K562 (cell line): ENCODE data around the gene GLIPR1L1. TPM values are rescaled to one million over a fixed set of nuclear protein-coding genes. Genes with fewer than 3 reads are reported as not detected.

Source experiments
- ATAC-seq: fragments of 200-7000 bp; cut with Tn5 transposase; 3 replicates; pipeline ENCODE4 v1.9.1; 2020; ENCODE audit warnings: moderate library complexity
- BruUV-seq: library from RNA; stranded (reverse); fragments of 400-500 nt; replicated peaks from 2 replicates; lab custom pipeline; 2021; lab: Mats Ljungman, UMichigan
- CTCF ChIA-PET: fragments of 300-600 bp; formaldehyde crosslinking; extraction: SDS; loops from one replicate; lab custom pipeline; 2021; ENCODE audit warnings: low intra/inter-chr PET ratio; lab: Yijun Ruan, JAX
- POLR2A ChIA-PET: fragments of 300-600, 350-650 bp; sonication (Branson Sonifier 250); formaldehyde crosslinking; extraction: SDS; loops from one replicate; lab custom pipeline; 2021; ENCODE audit warnings: antibody characterized with exemption, inconsistent platforms; lab: Yijun Ruan, JAX
- DNase-seq, 4 experiments: peaks; one replicate each; pipeline versions ENCODE4 v3.0.0 to v3.0.0-alpha.2; 2011 to 2018; ENCODE audit warnings: low spot score in 3 of 4, mixed read lengths in 3 of 4; ENCODE audit errors: extremely low read depth in 1 of 4
- FAIRE-seq: peaks from 2 replicates; lab custom pipeline; 2011; peaks lifted over from hg19 to GRCh38; lab: Jason Lieb, UNC
- H2AFZ ChIP-seq: 2 replicates; pipeline ENCODE4 v1.6.0; 2011; ENCODE audit warnings: low read depth, low read length, control low read depth, inconsistent platforms
- H3K27ac ChIP-seq: fragments of 200-600 bp; 3 replicates; pipeline ENCODE4 v1.8.0; 2011; ENCODE audit warnings: low read depth, mild to moderate bottlenecking, control low read depth, inconsistent platforms, low read length, moderate library complexity, mixed read lengths; ENCODE audit errors: extremely low read depth
- H3K27me3 ChIP-seq, 2 experiments: fragments of 300-600 bp in 1 of 2; 2 replicates in 1 of 2; 3 replicates in 1 of 2; pipeline versions ENCODE4 v1.6.0 to v1.8.0; 2011; ENCODE audit warnings: inconsistent platforms in 2 of 2, low read length in 2 of 2, mild to moderate bottlenecking in 1 of 2, mixed read lengths in 1 of 2, moderate library complexity in 1 of 2; ENCODE audit not compliant: control insufficient read depth in 2 of 2, insufficient read depth in 2 of 2
- H3K36me3 ChIP-seq: fragments of 300-600 bp; 3 replicates; pipeline ENCODE4 v1.8.0; 2011; ENCODE audit warnings: mild to moderate bottlenecking, low read length, inconsistent platforms; ENCODE audit not compliant: control insufficient read depth, insufficient read depth
- H3K4me1 ChIP-seq, 2 experiments: fragments of 200-600 bp in 1 of 2; replicated peaks in 1 of 2; 2 replicates in 1 of 2; 3 replicates in 1 of 2; pipeline versions ENCODE4 v1.5.1 to v1.8.0; 2011; ENCODE audit warnings: inconsistent platforms in 2 of 2, low read length in 2 of 2, mild to moderate bottlenecking in 1 of 2, mixed read lengths in 1 of 2, moderate library complexity in 1 of 2; ENCODE audit not compliant: control insufficient read depth in 2 of 2, insufficient read depth in 2 of 2
- H3K4me2 ChIP-seq: 2 replicates; pipeline ENCODE4 v1.6.1; 2011; ENCODE audit warnings: low read length, control low read depth, inconsistent platforms, mixed read lengths; ENCODE audit not compliant: insufficient read depth
- H3K4me3 ChIP-seq: fragments of 200-600 bp; sonication (generic), shearing (Covaris generic); 2 replicates; pipeline ENCODE4 v1.5.1; 2016; ENCODE audit warnings: control low read depth, inconsistent platforms
- H3K79me2 ChIP-seq: fragments of 200-600 bp; 3 replicates; pipeline ENCODE4 v1.8.0; 2011; ENCODE audit warnings: low read length, inconsistent platforms; ENCODE audit not compliant: control insufficient read depth, insufficient read depth
- H3K9ac ChIP-seq, 2 experiments: 2 replicates each; pipeline versions ENCODE4 v1.6.0 to v1.6.1; 2011; ENCODE audit warnings: low read depth in 2 of 2, low read length in 2 of 2, control low read depth in 1 of 2, inconsistent platforms in 1 of 2, mild to moderate bottlenecking in 1 of 2, mixed read lengths in 1 of 2; ENCODE audit not compliant: insufficient read depth in 1 of 2
- H3K9me1 ChIP-seq: one replicate; pipeline ENCODE4 v1.6.0; 2011; ENCODE audit warnings: inconsistent platforms, mild to moderate bottlenecking, low read length, moderate library complexity; ENCODE audit not compliant: control insufficient read depth, insufficient read depth
- H3K9me3 ChIP-seq: replicated peaks from 2 replicates; pipeline ENCODE4 v1.5.1; 2011; ENCODE audit warnings: low read depth, low read length, inconsistent platforms; ENCODE audit not compliant: control insufficient read depth, insufficient read depth
- H4K20me1 ChIP-seq: replicated peaks from 2 replicates; pipeline ENCODE4 v1.6.1; 2011; ENCODE audit warnings: low read length, inconsistent platforms, mixed read lengths; ENCODE audit not compliant: control insufficient read depth, insufficient read depth
- ARID1B ChIP-seq: fragments of 450-650 bp; IDR thresholded peaks from 2 replicates; pipeline ENCODE4 v1.6.1; 2016; ENCODE audit warnings: antibody characterized with exemption, mild to moderate bottlenecking, inconsistent platforms
- FOXM1 ChIP-seq, 2 experiments: fragments of 450-650 bp in 1 of 2; sonication (generic) in 1 of 2; formaldehyde crosslinking in 1 of 2; IDR thresholded peaks; 2 replicates each; pipeline versions ENCODE4 v1.6.1 to v1.9.0; 2017 to 2022; ENCODE audit warnings: low read depth in 2 of 2, mild to moderate bottlenecking in 2 of 2, missing genetic modification reagents in 1 of 2, moderate library complexity in 1 of 2
- LEF1 ChIP-seq: fragments of 450-650 bp; IDR thresholded peaks from 2 replicates; pipeline ENCODE4 v1.6.1; 2016; ENCODE audit warnings: mild to moderate bottlenecking
- MCM5 ChIP-seq: fragments of 450-650 bp; IDR thresholded peaks from 2 replicates; pipeline ENCODE4 v1.6.1; 2016; ENCODE audit warnings: low read depth
- MEF2D ChIP-seq: conservative IDR thresholded peaks from 2 replicates; pipeline ENCODE4 v1.6.1; 2016; ENCODE audit warnings: low read depth, missing genetic modification characterization, missing compliant biosample characterization
- NUFIP1 ChIP-seq: fragments of 450-650 bp; IDR thresholded peaks from 2 replicates; pipeline ENCODE4 v1.6.1; 2018; ENCODE audit not compliant: partially characterized antibody
- PTTG1 ChIP-seq: fragments of 450-650 bp; IDR thresholded peaks from 2 replicates; pipeline ENCODE4 v1.6.1; 2016; ENCODE audit warnings: low read depth, mild to moderate bottlenecking, missing genetic modification characterization, missing compliant biosample characterization
- RNF2 ChIP-seq: sonication (generic); IDR thresholded peaks from 2 replicates; pipeline ENCODE4 v1.6.1; 2016
- TCF7L2 ChIP-seq: fragments of 150-350 bp; IDR thresholded peaks from 2 replicates; pipeline ENCODE4 v1.6.1; 2016; ENCODE audit warnings: low read depth, mild to moderate bottlenecking, low read length, moderate library complexity
- ZNF277 ChIP-seq: fragments of 250-450 bp; sonication (Bioruptor Pico); IDR thresholded peaks from 2 replicates; pipeline ENCODE4 v1.8.0; 2022; ENCODE audit warnings: inconsistent platforms, mild to moderate bottlenecking, moderate library complexity, borderline replicate concordance
- ZNF408 ChIP-seq: fragments of 250-450 bp; sonication (Bioruptor Pico); IDR thresholded peaks from 2 replicates; pipeline ENCODE4 v1.4.0; 2020; ENCODE audit warnings: low read depth, mild to moderate bottlenecking, moderate library complexity
- ZNF609 ChIP-seq: sonication (generic); formaldehyde crosslinking; IDR thresholded peaks from 2 replicates; pipeline ENCODE4 v1.8.1; 2023; ENCODE audit warnings: missing genetic modification reagents, mild to moderate bottlenecking, borderline replicate concordance
- ZNF785 ChIP-seq: fragments of 250-450 bp; sonication (Bioruptor Pico); IDR thresholded peaks from 2 replicates; pipeline ENCODE4 v1.4.0; 2020; ENCODE audit warnings: mild to moderate bottlenecking
- WGBS: fragments of 100-300 bp; shearing (Covaris generic); methylation state at CpG from one replicate; pipeline ENCODE4 v1.1.6; 2016; ENCODE audit warnings: low coverage, mixed read lengths; ENCODE audit not compliant: insufficient coverage; ENCODE audit errors: missing lambda C conversion rate; 5-methylcytosine and 5-hydroxymethylcytosine counted together
- in situ Hi-C: fragments of 300-500 bp; cut with MboI; formaldehyde crosslinking; loops from 4 replicates; pipeline ENCODE4 v1.15.0; 2018; ENCODE audit warnings: inconsistent platforms, mixed read lengths
- intact Hi-C: fragments of 100-400 bp; cut with micrococcal nuclease; formaldehyde crosslinking; loops from 2 replicates; pipeline ENCODE4 v1.14.2; 2022
- polyA plus RNA-seq, 8 experiments: library from polyadenylated mRNA; depleted of rRNA in 4 of 8; stranded (reverse) in 5 of 8; unstranded in 3 of 8; fragments of >200 nt; fragmentation: Nextera tagmentation in 2 of 8; fragmentation: Illumina TruSeq in 1 of 8; extraction: Ambion mirVana in 2 of 8; extraction: Trizol in 1 of 8; gene quantifications; 2 replicates each; pipeline versions ENCODE4 v1.2.1 to v1.2.3, GENCODE V29; 2011 to 2014; ENCODE audit warnings: inconsistent platforms in 1 of 8, missing spikeins in 1 of 8
- total RNA-seq, 7 experiments: library from RNA; depleted of rRNA in 6 of 7; stranded (reverse); fragments of >200 nt in 6 of 7; fragmentation: Illumina TruSeq in 2 of 7; extraction: Trizol in 2 of 7; gene quantifications; 2 replicates each; pipeline versions ENCODE4 v1.2.1 to v1.2.3, GENCODE V29; 2011 to 2021; ENCODE audit warnings: low replicate concordance in 1 of 7
- TF ChIP-seq, protein P1 (sequence below): sonication (generic); formaldehyde crosslinking; IDR thresholded peaks from 2 replicates; pipeline ENCODE4 v1.8.0; 2022; ENCODE audit warnings: mild to moderate bottlenecking, missing genetic modification reagents

The GLIPR1L1 gene
- total and polyA plus RNA-seq, 9 of the 15 experiments (the other 6 are each of a cell fraction or from before 2014, with no cell fraction given), result not detected

GRCh38 chr12:75404231-75404630 is 69.8 kb downstream of the GLIPR1L1 start:
- Histone ChIP-seq H3K27me3 (no peaks in the 10 kb centered on the region), H4K20me1 (no peaks in the 10 kb centered on the region), H3K4me3 (no peak overlapping the region), H3K9me3 (no peaks in the 10 kb centered on the region), H3K9ac (no peak overlapping the region), H3K4me1 (no peaks in the 10 kb centered on the region), H3K79me2 (no peaks in the 10 kb centered on the region), H3K9me1 (no peaks in the 10 kb centered on the region), H3K36me3 (no peaks in the 10 kb centered on the region), H3K27ac (no peak overlapping the region), H2AFZ (no peak overlapping the region), H3K4me2 (no peak overlapping the region)
- BruUV-seq, result no TSS peak
- intact Hi-C loops, result no loop called here
- in situ Hi-C loops, result no loop called here
- CTCF ChIA-PET, result no interaction called here
- TF ChIP-seq LEF1 (no peak), RNF2 (no peak), NUFIP1 (no peak), ARID1B (no peak), ZNF277 (CRISPR knock-in tag) (no peak), ZNF408 (CRISPR knock-in tag) (no peak), TCF7L2 (no peak), ZNF785 (no peak), MCM5 (no peak), ZNF609 (CRISPR knock-in tag) (no peak), PTTG1 (no peak), FOXM1 (IDR thresholded peaks at IDR 0.05; ENCODE audit: low read depth) (no peak), FOXM1 (CRISPR knock-in tag; IDR thresholded peaks at IDR 0.05; ENCODE audit: low read depth) (no peak), MEF2D (tag) (no peak)
- TF ChIP-seq, protein P1, sequence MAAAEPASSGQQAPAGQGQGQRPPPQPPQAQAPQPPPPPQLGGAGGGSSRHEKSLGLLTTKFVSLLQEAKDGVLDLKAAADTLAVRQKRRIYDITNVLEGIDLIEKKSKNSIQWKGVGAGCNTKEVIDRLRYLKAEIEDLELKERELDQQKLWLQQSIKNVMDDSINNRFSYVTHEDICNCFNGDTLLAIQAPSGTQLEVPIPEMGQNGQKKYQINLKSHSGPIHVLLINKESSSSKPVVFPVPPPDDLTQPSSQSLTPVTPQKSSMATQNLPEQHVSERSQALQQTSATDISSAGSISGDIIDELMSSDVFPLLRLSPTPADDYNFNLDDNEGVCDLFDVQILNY (CRISPR knock-in tag), result no peak
- DNase-seq (no peak), FAIRE-seq (no peak), ATAC-seq (no peak)
- WGBS, result 0% methylated on average over 1 of the region's 1 CpG
- POLR2A ChIA-PET, result no interaction called here
